ENCODE results near the gene SH3RF2. TPM values are rescaled to one million over a fixed set of nuclear protein-coding genes. Genes with fewer than 3 reads are reported as not detected.

The SH3RF2 gene
- total and polyA plus RNA-seq, 2 donors (not counting 1 experiment from before 2014, with no cell fraction given) = 0.03 TPM; not detected in 1

DNA sequence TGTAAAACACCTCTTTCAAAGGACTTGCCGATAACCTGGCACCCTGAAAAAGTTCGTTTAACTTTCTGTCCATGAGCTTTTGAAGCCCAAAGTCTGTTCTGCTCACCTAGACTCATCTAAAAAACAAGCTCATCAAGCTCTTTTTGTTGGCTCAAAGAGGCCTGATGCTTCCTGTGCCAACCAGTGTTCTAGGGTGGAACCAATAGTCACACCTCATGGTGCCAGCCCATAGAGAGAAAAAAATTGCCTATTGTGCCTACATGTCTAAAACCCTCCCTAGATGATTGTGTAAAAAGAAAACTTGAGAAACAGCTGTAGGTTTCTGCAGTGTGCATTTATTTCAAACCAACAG is 4.7 kb downstream of the SH3RF2 start:
- H3K79me2 ChIP-seq (ENCODE audit: control insufficient read depth, insufficient read depth, low read length) = no peaks in the 10 kb centered on the region
- WGBS (ENCODE audit: insufficient coverage) = 86% methylated on average over 2 of the region's 2 CpGs
- CTCF ChIA-PET = no interaction called here
- no peaks in the 10 kb centered on the region for H3K36me3 ChIP-seq (replicated peaks in 1 of 2; ENCODE audit: control extremely low read depth in 1 of 2, control insufficient read depth in 1 of 2, extremely low read depth in 1 of 2, insufficient read depth in 2 of 2, low read length in 1 of 2)
- POLR2A ChIA-PET = no interaction called here
- Mint-ChIP-seq H3K4me1 (no peaks in the 10 kb centered on the region), H3K4me3 (no peak overlapping the region), H3K27ac (no peak overlapping the region), H3K27me3 (peaks cover 38% of the 10 kb centered on the region), H3K9me3 (ENCODE audit: insufficient read depth) (no peaks in the 10 kb centered on the region)
- no peak for ATAC-seq (ENCODE audit: low read depth)
- no peaks in the 10 kb centered on the region for H3K4me1 ChIP-seq (ENCODE audit: control insufficient read depth in 2 of 2, insufficient read depth in 2 of 2, low read length in 2 of 2)
- no peak overlapping the region for H3K27ac ChIP-seq (ENCODE audit: low read length in 2 of 2)
- intact Hi-C loops (cut with micrococcal nuclease) = no loop called here
- no peaks in the 10 kb centered on the region for H3K9me3 ChIP-seq (ENCODE audit: control extremely low read depth in 1 of 3, control insufficient read depth in 2 of 3, insufficient read depth in 1 of 3, low read length in 2 of 3)
- no peak overlapping the region for H3K4me3 ChIP-seq (ENCODE audit: control extremely low read depth in 1 of 5, extremely low read depth in 1 of 5, insufficient read depth in 1 of 5, low read depth in 2 of 5, low read length in 4 of 5)
- H3K27me3 ChIP-seq (replicated peaks in 1 of 4; ENCODE audit: control extremely low read depth in 1 of 4, control insufficient read depth in 3 of 4, insufficient read depth in 4 of 4, low read length in 3 of 4) = peaks cover 0 to 6% (median 3%) of the 10 kb centered on the region in 4 experiments
- no peaks in the 10 kb centered on the region for H4K20me1 ChIP-seq (ENCODE audit: control insufficient read depth, insufficient read depth, low read length, poor library complexity, severe bottlenecking)
- no peak overlapping the region for H3K4me2 ChIP-seq (replicated peaks; ENCODE audit: low read depth, low read length, poor library complexity, severe bottlenecking)
- no peak overlapping the region for H3K9ac ChIP-seq (ENCODE audit: low read length)
- DNase-seq = no peak
- no peak overlapping the region for H2AFZ ChIP-seq (ENCODE audit: insufficient read depth, low read depth, low read length, poor library complexity, severe bottlenecking)
- TF ChIP-seq EZH2 (IDR thresholded peaks at IDR 0.05; ENCODE audit: borderline replicate concordance, insufficient read depth, low read depth, low read length, poor library complexity, severe bottlenecking) = no peak
- TF ChIP-seq, protein P1, sequence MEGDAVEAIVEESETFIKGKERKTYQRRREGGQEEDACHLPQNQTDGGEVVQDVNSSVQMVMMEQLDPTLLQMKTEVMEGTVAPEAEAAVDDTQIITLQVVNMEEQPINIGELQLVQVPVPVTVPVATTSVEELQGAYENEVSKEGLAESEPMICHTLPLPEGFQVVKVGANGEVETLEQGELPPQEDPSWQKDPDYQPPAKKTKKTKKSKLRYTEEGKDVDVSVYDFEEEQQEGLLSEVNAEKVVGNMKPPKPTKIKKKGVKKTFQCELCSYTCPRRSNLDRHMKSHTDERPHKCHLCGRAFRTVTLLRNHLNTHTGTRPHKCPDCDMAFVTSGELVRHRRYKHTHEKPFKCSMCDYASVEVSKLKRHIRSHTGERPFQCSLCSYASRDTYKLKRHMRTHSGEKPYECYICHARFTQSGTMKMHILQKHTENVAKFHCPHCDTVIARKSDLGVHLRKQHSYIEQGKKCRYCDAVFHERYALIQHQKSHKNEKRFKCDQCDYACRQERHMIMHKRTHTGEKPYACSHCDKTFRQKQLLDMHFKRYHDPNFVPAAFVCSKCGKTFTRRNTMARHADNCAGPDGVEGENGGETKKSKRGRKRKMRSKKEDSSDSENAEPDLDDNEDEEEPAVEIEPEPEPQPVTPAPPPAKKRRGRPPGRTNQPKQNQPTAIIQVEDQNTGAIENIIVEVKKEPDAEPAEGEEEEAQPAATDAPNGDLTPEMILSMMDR (IDR thresholded peaks at IDR 0.05) = no peak

DNA sequence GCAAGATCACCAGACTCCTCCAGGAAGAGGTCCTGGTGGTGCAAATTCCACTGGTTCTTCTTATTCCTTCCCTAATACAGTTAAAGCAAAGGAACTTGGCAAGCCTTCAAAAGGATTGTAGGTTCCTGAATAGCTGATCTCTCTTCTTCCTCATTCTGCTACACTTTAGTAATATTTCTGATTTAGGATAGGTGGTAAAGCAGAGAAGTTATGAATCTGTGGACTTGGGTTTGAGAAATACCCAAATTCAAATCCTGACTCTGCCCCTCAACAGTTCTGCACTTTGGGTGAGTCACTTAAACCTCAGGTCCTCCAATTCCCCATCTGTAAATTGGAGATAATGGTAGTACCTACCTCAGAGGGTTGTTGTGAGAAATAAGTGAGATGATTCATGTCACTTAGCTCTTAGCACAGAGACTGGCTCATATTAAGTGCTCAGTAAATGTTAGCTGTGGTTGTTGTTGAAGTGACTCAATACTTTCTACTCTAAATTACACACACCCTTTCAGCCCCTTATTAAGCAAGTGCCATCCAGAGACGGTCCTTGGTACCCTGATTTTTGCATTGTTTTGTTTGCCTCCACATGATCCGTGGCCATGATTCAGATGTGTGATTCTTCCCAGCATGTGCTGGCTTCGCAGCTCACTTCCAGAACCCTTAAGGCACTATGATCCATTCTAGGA is 5.2 kb downstream of the SH3RF2 start:
- H3K4me1 ChIP-seq (ENCODE audit: control insufficient read depth in 2 of 2, insufficient read depth in 2 of 2, low read length in 2 of 2) = no peaks in the 10 kb centered on the region
- no peak for TF ChIP-seq EZH2 (IDR thresholded peaks at IDR 0.05; ENCODE audit: borderline replicate concordance, insufficient read depth, low read depth, low read length, poor library complexity, severe bottlenecking)
- TF ChIP-seq, protein P1 (IDR thresholded peaks at IDR 0.05) = no peak
- no peak overlapping the region for H3K27ac ChIP-seq (ENCODE audit: low read length in 2 of 2)
- peaks cover 0 to 6% (median 3%) of the 10 kb centered on the region in 4 experiments for H3K27me3 ChIP-seq (replicated peaks in 1 of 4; ENCODE audit: control extremely low read depth in 1 of 4, control insufficient read depth in 3 of 4, insufficient read depth in 4 of 4, low read length in 3 of 4)
- peaks cover 35% of the 10 kb centered on the region for H3K27me3 Mint-ChIP-seq
- H3K9ac ChIP-seq (ENCODE audit: low read length) = no peak overlapping the region
- CTCF ChIA-PET = no interaction called here
- POLR2A ChIA-PET = no interaction called here
- intact Hi-C loops (cut with micrococcal nuclease) = no loop called here
- H3K4me3 ChIP-seq (ENCODE audit: control extremely low read depth in 1 of 5, extremely low read depth in 1 of 5, insufficient read depth in 1 of 5, low read depth in 2 of 5, low read length in 4 of 5) = no peak overlapping the region
- no peaks in the 10 kb centered on the region for H4K20me1 ChIP-seq (ENCODE audit: control insufficient read depth, insufficient read depth, low read length, poor library complexity, severe bottlenecking)
- no peak overlapping the region for H3K4me2 ChIP-seq (replicated peaks; ENCODE audit: low read depth, low read length, poor library complexity, severe bottlenecking)
- ATAC-seq (ENCODE audit: low read depth) = no peak
- no peak overlapping the region for H3K27ac Mint-ChIP-seq
- 71% methylated on average over 3 of the region's 3 CpGs for WGBS (ENCODE audit: insufficient coverage)
- no peaks in the 10 kb centered on the region for H3K9me3 Mint-ChIP-seq (ENCODE audit: insufficient read depth)
- H3K9me3 ChIP-seq (ENCODE audit: control extremely low read depth in 1 of 3, control insufficient read depth in 2 of 3, insufficient read depth in 1 of 3, low read length in 2 of 3) = no peaks in the 10 kb centered on the region
- no peak overlapping the region for H3K4me3 Mint-ChIP-seq
- H2AFZ ChIP-seq (ENCODE audit: insufficient read depth, low read depth, low read length, poor library complexity, severe bottlenecking) = no peak overlapping the region
- no peaks in the 10 kb centered on the region for H3K79me2 ChIP-seq (ENCODE audit: control insufficient read depth, insufficient read depth, low read length)
- H3K36me3 ChIP-seq (replicated peaks in 1 of 2; ENCODE audit: control extremely low read depth in 1 of 2, control insufficient read depth in 1 of 2, extremely low read depth in 1 of 2, insufficient read depth in 2 of 2, low read length in 1 of 2) = no peaks in the 10 kb centered on the region
- H3K4me1 Mint-ChIP-seq = no peaks in the 10 kb centered on the region
- DNase-seq = no peak

Data from B cell (primary cell).